GM20000 (cell line): ENCODE measurements around the gene NBPF9.
"Not testable (repeated sequence)": the region's sequence is repeated elsewhere in the genome, so short reads cannot be mapped to it uniquely, and the experiment has no call there.

ENCODE experiments used
- DNase-seq: peaks from one replicate; pipeline ENCODE4 v3.0.0; 2012; ENCODE audit warnings: low spot score

NBPF9 gene

DNA sequence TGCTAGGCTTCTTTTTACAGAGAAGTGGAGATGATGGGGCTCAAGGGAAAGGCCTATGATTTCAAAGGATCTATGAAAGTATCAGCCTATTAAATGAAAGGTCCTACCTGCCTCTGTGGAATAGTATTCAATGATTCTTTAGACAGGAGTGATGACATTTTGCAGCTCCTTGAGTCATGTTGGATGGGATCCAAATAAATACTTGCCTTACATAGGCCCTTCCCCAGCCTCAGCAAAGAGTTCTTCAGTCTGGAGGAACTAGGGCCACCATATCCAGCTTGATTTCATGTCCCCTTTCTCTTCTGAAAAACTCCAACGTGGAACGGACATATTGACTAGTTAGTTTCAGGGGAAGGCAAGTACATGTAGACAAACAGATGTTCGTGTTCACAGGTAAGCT lies 87.8 kb downstream of the NBPF9 start:
- not testable (repeated sequence) for DNase-seq

DNA sequence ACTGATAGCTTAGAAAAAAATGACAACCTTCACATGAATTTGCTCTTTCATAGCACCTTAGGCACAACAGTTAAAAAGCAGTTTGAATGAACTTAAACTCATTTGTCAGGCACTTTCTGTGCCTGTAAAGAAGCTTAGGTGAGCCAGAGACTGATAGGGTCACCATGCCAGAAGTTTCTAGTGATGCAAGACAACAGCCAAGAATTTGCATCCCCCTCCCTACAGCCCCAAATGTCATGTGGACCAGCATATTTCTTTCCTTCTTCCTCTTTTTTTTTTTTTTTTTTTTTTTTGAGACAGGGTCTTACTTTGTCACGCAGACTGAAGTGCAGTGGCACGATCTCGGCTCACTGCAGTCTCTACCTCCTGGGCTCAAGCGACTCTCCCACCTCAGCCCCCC lies 89.8 kb downstream of the NBPF9 start:
- not testable (repeated sequence) for DNase-seq

DNA sequence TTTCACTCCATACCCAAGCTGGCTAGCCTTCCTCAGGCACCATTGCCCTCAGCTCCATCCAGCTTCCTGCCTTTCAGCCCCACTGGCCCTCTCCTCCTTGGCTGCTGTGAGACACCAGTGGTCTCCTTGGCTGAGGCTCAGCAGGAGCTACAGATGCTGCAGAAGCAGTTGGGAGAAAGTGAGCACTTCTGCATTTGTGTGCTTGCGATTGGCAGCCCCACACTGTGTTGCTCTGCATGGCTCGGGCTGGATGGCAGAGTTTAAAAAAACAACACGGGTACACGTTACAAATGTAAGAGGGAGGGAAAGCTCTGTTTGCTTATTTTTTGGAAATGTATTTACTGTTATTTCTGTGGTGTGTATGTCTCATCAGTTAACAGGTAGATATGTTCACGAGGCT lies 90.8 kb downstream of the NBPF9 start:
- not testable (repeated sequence) for DNase-seq

DNA sequence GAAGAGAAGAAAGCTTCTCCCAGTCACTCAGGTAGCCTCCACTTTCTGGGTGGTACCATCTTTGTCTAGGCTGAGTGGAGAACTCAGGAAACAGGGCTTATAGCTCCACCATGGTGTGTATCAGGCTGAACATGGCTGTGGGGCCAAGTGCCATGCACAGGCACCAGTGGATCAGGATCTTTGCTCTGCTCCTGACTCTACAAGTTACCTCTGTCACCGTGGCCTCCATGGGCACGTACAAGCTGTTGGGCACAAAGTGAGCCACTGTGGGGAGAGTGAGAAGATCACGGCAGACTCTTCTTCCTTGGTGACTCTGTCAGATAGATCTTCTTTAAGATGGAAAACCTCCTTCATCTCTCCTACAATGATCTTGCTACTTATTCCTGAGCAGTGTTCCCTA lies 93.6 kb downstream of the NBPF9 start:
- DNase-seq = not testable (repeated sequence)

DNA sequence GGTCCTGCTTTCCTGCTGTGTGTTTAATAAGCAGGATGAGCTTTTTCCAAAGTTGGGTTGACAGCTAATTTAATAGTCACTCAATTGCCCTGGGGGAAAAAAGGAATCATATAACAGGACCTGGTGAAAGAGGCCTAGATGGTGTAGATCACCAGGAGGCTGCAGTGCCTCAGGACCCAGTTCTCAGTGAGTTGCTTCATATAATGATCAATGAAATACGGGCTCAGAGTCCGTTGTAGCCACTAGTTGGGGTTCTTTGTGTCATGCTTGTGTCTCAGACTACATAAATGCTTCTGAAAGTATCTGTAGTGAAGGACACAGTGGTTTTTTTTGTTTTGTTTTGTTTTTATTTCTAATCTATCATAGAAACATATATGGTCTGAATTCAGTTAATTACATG lies 94.6 kb downstream of the NBPF9 start:
- DNase-seq = not testable (repeated sequence)

DNA sequence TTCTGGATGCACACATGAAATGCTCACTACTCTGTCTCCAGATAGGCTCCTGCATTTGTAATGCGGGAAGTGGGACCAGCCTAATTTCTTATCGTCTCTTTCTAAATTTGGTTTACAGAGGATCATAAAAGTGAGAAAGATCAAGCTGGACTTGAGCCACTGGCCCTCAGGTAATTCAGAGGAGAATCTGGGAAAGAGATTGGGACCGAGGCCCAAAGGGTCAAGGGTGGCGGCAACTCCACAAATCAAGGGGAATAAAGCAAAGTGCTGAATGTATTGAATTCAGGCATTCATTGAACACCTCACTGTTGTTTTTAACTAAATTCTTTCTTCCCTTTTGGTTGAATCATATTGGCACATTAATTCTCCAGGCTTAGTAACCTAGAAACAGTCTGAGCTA lies 95.0 kb downstream of the NBPF9 start:
- not testable (repeated sequence) for DNase-seq
